Activated CD4-positive, alpha-beta T cell treated with anti-CD3 and anti-CD28 coated beads, Interleukin-2, Interleukin-4, amounts not matched to agents 100 ng/mL and 50 ng/mL, durations not matched to agents 16 hours and 8 hours (primary cell): ENCODE results near the gene SAE1.
A peak's percentile ranks its signal among the peaks of the same experiment; 100 is the strongest.

Experiments
- DNase-seq: peaks from one replicate; pipeline ENCODE4 v3.0.0-alpha.2; 2020; ENCODE audit warnings: low spot score

SAE1 gene

DNA sequence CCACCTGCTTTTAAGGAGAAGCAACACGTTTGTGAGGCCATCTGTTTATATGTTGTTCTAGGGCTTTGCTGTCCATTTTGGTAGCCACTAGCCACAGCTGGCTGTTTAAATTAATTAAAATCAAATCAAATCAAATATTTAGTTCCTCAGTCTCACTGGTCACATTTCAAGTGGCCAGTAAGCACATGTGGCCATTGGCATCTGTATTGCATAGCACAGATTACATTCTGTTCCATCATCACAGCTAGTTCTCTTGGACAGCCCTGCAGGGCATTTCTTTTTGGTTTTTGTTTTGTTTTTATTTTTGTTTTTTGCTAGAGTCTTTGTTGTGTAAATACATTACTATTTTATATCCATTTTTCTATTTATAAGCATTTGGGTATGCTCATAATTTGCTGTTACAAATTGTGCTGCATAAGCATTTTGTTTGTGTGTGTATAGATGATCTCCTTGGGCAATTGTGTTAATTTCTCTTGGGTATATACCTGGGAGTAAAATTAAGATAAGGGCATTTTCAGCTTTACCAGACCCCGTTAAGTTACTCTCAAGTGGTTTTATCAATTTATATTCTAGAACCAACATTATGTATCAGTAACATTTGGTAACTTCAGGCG, 31.3 kb downstream of the SAE1 start:
- no peak for DNase-seq

DNA sequence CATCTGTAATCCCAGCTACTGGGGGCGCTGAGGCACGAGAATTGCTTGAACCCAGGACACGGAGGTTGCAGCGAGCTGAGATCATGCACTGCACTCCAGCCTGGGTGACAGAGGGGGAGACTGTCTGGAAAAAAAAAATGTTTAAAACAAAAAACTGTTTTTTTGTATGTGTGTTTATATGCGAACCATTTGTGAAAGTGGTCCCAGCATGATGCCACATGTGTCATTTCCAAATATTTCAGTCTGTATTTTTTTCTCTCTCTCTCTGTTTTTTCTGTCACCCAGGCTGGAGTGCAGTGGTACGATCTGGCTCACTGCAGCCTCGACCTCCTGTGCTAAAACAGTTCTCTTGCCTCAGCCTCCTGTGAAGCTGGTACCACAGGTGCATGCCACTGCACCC, 37.4 kb downstream of the SAE1 start:
- no peak for DNase-seq

DNA sequence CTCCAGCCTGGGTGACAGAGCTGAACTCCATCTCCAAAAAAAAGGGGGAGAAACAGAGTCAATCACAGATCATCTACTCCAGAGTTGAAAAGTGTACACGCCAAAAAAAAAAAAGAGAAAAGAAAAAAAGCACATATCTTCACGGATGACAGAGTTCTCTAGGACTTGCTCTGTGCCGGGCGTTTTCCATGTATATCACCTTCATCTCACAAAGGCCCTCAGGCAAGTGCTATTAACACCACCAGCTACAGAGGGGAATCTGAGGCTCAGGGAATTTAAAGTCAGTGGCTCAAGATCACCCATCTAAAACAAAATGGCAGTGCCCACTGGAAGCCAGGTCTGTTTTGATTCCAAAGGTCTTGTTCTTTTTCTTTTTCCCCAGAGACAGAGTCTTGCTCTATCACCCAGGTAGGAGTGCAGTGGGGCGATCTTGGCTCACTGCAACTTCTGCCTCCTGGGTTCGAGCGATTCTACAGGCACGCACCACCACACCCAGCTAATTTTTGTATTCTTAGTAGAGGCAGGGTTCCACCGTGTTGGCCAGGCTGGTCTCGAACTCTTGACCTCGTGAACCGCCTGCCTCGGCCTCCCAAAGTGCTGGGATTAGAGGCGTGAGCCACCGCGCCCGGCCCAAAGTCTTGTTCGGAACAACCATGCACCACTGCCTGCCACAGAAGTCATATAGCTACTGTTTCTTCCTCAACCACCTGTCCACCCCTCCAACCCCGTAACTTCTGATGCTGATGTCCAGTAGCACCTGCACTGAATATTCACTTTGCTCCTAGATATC, 42.2 kb downstream of the SAE1 start:
- no peak for DNase-seq

DNA sequence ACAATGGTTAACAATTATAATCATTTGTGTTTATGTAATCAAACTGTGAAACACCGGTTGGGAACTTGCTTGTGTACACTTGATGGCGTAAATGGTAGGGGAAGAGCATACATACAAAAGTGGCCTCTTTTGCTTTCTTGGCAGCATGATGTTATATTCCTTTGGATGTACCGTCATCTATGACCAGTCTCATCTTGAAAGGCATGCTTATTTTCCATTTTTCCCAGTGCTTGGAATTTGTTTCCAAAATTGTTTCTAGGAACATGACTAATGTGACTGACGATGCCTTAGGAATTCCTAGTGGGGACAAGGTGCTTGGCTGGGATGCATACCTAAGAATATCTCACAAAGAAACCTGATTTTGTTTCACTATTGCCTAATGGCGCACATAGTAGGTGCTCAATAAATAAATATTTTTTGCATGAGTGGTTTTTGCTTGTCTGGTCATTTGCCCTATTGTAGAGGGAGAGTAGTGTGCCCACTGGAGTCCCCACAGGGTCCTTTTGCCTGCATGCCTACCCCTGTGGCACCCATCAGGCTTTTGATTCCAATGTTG, 45.5 kb downstream of the SAE1 start:
- no peak for DNase-seq

DNA sequence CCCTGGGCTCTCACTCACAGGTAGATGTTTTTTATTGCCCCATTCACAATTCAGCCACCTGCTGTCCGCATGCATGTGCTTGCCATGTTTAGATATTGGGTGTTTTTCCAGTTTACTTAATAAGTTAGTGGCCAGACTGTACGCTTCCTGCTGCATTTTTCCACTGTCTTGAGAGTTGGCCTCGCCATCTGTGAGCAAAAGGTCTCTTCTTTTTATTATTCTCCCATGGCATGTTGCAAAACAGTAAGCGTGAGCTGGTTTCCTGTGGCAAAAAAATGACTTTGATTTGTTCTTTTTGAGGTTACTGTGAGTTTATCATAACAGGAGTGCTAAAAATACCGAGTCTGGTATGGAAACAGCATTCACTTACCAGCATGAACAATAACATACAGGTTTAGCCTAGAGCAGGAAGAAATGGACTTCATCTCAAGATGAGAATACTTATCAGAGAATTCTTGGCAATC, 46.0 kb downstream of the SAE1 start:
- DNase-seq = peak; percentile 73

DNA sequence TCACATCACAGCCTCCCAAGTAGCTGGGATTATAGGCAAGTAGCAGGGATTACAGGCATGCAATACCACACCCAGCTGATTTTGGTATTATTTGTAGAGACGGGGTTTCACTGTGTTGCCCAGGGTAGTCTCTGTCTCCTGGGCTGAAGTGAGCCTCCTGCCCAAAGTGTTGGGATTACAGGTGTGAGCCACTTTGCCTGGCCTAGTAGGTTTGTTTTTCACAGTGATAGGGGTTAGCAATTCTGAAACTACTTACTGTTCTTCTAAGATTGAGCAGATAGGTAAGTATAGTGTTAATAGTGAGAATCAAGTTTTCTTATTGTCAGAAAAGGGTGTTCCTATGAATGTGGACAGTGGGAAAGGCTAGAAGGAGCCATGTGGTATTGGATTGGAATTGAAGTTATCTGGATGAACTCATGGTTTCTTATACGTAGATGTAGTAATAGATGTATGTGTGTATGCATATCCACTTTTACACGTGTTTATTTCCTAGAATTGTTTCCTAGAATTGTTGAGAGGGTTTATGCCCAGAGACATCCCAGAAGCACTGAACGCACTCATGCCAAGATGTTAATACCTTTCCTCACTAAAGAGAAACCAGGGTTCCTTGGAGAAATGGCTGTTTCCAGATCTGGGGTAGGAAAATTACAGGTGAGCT, 49.1 kb downstream of the SAE1 start:
- peak; percentile 55 for DNase-seq

DNA sequence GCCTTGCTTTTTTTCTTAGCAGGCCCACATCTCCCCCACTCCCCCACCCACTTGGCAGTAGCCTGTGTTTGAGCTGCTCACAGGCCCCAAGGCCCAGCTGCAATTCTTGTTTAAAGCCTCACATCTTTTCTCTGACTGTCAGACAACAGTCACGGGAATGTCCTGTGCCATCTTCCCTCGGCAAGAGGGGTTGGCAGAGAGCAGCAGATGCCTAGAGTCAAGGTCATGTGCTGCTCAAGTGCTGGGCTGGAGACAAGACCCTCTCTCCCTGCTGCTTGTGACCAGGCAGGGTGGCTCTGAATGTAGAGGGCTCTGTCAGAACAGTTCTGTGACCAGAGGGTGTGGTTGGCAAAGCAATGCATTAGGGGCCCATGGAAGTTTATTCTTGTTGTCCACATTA, 53.0 kb downstream of the SAE1 start:
- DNase-seq = no peak

DNA sequence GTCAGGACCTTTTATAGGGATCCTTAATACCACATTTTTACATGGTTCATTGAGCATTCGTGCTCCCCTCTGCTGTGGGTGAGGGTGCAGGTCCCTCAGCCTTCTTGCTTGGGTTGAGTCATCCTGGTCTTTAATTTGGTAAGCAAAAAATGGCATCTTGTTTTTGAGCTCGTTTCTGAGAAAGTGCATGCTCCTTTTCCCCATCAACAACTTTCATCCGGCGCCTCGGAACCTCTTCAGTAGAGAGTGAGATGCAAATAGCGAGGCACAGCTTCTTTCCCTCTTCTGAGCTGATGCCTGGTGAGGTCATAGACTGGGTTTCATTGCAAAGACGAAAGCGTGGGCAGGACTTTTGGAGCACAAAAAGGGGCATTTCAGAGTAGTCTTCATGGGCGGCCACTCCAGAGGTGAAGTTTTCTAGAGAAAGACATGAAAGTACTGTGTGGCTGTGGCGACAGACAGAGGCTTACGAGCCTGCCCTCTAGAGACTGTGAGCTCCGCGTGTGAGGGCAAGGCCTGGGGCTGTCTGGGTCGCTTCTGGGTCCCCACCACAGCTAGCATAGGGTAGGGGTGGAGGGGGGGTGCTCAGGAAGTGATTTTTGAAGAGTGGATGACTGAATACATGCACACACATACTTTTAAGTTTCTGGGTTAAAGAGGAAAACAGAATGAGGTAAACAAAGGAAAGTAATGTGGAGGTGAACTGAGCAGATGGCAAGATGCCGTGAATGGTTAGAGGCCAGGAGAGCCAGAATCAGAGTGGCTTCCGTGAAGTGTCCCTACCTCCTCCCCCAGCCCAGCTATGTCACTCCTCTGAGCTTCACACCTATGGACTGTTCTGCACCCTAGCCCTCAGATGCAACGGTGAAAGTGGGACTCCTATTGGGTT, 56.1 kb downstream of the SAE1 start:
- DNase-seq = peak; percentile 86

DNA sequence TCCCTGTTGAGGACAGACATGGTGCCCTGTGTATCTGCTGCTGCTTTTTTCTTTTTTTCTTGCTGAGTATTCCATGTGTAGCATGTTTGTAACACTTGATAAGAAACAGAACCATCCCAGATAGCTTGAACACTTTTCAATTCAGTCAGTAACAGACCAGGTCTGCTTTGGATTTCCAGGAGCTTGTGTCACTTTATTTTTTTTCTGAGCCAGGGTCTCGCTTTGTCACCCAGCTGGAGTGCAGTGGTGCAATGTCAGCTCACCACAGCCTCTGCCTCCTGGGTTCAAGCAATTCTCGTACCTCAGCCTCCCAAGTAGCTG, 56.7 kb downstream of the SAE1 start:
- no peak for DNase-seq

DNA sequence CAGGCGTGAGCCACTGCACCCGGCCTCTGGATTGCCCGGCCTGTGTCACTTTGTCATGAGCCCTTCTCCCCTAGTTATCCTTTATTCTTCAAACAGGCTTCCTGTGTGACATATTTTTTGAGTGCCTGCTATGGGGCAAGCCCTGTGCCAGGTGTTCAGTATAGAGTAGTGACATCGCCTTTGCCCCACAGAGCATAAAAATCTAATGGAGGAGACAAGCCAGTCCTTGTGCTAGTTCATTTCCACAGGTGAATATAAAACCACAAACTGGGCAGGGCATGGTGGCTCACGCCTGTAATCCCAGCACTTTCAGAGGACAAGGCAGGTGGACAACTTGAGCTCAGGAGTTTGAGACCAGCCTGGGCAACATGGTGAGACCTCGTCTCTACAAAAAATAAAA, 57.2 kb downstream of the SAE1 start:
- DNase-seq = no peak

DNA sequence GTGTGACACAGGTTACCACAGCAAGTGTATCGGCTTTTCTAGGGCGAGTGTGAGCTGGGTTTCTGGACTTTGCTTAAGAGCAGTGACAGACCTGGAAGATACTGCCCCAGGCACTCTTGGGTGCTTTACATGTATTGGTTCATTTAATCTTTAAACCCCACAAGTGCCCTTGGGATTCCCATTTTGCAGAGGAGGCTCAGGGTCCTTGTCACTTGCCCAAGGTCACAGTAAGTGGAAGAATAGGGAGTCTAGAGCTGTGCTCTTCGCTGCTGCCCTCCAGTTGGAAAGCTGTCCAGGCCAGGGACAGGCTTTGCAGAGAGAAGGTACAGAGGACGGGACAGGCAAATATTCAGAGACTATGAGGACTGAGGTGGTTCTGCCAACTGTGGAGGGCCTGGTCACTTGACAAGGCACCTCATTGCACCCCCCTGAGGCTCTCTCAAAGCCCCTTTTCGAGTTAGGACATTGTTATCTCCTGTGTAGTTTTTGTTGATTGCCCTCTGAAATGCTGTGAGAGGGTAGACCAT, 57.9 kb downstream of the SAE1 start:
- no peak for DNase-seq

DNA sequence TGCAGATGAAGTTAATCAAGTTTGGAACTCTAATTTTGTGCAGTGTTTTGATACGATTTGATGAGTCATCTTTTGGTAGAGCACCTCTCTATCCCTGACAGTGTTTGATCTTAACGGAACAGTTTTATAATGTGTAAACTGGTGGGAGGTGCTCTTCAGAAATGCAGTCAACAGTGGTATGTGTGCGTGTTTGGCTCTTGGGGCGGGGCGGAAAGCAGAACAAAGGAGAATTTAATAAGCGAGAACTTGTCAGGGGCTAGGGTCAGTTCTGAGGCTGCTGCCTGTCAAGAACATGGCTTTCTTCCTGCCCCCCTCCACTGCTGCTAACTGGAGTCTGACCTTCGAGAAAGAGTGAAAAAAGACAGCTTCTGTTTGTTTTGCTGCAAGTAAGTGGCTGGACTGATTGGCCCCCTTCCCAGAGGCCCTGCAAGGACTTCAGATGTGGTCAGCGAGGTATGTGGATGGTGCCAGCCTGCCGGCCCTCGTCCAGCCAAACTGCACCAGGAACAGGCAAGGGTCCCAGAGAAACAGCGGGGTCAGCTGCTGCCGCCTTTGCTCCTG, 59.6 kb downstream of the SAE1 start:
- DNase-seq = peak; percentile 64

DNA sequence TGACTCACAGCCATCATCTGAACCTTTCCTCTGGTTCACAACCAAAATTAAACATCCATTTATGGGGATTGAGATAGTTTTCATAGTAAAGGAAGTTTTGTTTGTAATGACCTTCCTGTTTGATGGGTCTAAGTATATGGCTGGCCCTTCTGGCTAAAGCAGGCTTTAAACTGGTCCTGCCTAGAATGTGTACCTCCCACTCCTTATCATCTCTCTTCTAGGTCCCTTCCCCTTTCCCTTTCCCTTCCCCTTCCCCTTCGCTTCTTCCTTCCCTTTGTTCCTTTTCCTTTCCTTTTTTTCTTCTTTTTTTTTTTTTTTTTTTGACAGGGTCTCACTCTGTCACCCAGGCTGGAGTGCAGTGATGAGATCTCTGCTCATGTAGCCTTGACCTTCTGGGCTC, 64.8 kb downstream of the SAE1 start:
- DNase-seq = no peak

DNA sequence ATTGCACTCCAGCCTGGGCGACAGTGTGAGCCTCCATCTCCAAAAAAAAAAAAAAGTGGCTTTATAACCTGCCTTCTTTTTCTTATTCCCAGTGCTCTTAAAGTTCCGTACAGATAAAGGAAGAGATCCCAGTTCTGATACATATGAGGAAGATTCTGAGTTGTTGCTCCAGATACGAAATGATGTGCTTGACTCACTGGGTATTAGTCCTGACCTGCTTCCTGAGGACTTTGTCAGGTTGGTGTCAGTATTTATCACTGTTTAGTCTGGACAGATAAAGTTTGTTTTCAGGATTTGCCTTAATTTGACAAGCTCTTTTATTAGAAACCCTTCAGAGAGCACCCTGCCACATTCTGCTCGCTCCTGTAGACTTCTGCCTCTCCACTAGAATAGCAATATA, 66.5 kb downstream of the SAE1 start:
- DNase-seq = no peak

DNA sequence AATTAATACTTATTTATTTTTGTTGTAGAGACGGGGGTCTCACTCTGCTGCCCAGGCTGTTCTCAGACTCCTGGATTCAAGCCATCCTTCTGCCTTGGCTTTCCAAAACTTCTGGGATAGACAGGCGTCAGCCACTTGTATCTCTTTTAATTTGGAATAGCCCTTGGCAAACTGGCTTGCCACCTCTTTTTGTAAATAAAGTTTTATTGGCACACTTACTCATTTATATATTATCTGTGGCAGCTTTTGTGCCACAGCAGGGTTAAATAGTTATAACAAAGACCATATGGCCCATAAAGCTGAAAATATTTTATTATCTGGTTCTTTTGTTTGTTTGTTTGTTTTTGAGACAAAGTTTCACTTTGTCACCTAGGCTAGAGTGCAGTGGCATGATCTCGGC, 69.9 kb downstream of the SAE1 start:
- no peak for DNase-seq

DNA sequence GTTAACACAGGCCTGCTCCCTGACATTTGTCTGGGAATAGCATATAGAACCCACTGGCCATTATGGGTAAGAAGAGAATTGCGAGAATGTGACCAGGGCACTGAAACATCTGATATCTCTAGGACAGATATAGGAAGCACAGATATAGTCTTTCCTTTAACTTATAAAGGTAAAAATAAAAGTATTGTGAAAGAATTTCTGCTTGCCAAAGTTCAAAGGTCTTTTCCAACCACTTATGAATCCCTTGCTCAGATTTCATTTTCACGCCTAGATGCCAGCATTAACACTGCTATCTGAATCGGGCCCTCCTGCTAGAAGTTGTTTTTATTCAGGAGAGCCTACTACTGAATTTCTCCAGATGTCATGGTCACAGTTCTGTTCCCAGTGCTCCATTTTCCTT, 72.6 kb downstream of the SAE1 start:
- DNase-seq = no peak

DNA sequence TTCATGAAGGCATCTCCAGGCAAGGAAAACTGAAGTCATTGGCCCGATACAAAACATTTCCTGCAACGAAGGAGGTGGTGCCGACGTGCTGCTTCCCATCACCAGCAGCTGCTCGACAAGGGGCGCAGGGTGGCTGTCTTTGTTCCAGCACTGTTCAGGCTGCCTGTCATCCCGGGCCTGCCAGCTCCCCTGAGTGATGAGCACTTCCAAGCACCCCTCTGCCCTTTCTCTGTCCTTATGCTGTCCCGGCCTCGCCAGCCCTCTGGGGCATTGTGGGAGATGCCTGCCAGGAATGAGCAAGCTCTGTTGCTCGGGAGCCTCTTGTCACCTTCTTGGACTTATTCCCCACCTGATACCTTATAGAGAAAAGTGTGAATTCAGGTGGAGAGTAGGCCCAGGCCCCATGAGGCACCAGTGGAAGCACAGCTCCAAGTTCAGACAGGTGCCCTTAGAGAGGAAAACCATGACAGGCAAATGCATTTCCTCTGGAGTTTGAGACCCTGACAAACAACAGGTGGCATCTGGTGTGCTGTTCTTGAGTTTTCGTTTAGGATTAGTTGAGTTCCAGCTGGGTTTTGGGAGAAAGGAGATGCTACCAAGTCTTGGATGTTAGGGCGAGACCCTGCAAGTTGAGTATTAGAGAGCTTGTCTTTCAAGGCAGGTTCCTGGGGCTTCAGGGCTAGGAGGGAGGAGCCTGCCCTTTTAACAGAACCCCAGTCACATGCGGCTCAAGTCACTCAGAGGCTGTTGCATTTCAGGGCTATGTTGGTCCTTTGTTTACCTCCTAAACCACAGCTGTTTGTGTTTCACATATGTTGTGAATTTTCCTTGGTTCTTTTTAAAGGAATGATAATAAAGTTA, 78.9 kb downstream of the SAE1 start:
- DNase-seq = no peak

DNA sequence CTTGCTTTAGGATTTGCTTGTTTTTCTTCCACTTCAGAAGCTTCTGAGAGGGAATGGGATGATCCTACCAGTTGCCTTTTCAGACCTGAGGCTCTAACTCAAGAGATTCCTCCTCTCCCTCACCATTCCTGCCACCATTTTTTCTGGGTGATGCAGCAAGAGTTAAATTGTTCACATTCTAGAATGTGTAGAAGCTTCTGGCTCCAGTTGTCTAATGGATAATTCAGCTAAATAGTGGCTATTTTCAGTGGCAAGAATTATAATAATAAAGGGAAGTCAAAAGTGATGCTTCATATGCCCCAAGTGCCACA, 79.5 kb downstream of the SAE1 start:
- no peak for DNase-seq

DNA sequence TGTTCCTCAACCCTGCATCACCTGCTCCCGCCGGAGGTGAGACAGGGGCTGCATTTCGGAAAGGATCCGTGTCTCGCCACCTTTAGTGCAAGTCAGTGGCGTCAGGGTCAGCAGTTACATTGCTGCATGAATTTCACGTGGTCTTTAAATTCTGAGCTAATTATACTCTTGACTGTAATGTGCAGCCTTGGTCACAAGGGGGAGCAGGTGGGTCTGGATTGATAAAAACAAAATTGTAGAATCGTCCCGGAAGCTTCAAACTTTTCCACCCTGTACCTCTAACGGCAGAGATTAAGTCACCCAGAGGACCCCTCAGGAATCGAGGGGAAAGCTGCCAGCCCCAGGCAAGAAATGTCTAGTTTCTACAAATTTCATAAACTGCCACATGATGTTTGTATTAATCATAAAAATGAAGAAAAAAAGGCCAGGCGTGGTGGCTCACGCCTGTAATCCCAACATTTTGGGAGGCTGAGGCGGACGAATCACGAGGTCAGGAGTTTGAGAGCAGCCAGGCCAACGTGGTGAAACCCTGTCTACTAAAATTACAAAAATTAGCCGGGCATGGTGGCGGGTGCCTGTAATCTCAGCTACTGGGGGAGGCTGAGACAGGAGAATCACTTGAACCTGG, 80.2 kb downstream of the SAE1 start:
- DNase-seq = peak; percentile 83

DNA sequence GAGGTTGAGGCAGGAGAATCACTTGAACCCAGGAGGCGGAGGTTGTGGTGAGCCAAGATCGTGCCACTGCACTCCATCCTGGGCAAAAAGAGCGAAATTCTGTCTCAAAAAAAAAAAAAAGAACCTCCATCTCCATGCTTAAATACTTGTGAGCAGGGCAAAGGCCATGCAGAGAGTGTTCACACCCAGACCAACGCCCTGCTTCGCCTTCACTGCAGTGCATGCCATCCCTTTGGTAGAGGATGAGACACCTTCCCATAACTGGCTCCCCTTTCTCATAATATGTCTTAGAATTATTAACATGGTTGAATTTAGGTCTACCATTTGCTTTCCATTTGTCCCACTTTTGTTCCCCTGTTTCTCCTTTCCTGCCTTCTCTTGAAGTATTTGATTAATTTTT, 84.9 kb downstream of the SAE1 start:
- no peak for DNase-seq
